CD14-positive monocyte (primary cell): ENCODE results near the gene TRIAP1. TPM values are rescaled to one million over a fixed set of nuclear protein-coding genes. Genes with fewer than 3 reads are reported as not detected.

Experiments used
- DNase-seq, 3 donors: peaks; one replicate each; pipeline ENCODE4 v3.0.0-alpha.2; 2011 to 2022
- H2AFZ ChIP-seq: 2 replicates; pipeline ENCODE4 v1.6.0; 2012; ENCODE audit warnings: mild to moderate bottlenecking, low read depth, low read length, inconsistent platforms; ENCODE audit not compliant: insufficient read depth, poor library complexity, severe bottlenecking
- H3K27ac ChIP-seq, 2 donors: 1 replicate in 1 of 2; 2 replicates in 1 of 2; pipeline ENCODE4 v1.5.1; 2012 to 2013; ENCODE audit warnings: low read length in 2 of 2, control low read depth in 1 of 2, inconsistent platforms in 1 of 2, low read depth in 1 of 2, mild to moderate bottlenecking in 1 of 2
- H3K27me3 ChIP-seq, 2 donors: one replicate each; pipeline versions ENCODE4 v1.6.0 to v1.6.1; 2011 to 2013; ENCODE audit warnings: low read length in 2 of 2; ENCODE audit not compliant: control insufficient read depth in 2 of 2, insufficient read depth in 2 of 2
- H3K36me3 ChIP-seq, 2 donors: replicated peaks in 1 of 2; 1 replicate in 1 of 2; 2 replicates in 1 of 2; pipeline versions ENCODE4 v1.5.1 to v1.6.1; 2012 to 2013; ENCODE audit warnings: low read length in 2 of 2, control low read depth in 1 of 2, inconsistent platforms in 1 of 2, mild to moderate bottlenecking in 1 of 2; ENCODE audit not compliant: insufficient read depth in 2 of 2, control insufficient read depth in 1 of 2
- H3K4me1 ChIP-seq, 2 donors: 1 replicate in 1 of 2; 2 replicates in 1 of 2; pipeline versions ENCODE4 v1.5.1 to v1.6.1; 2012 to 2013; ENCODE audit warnings: low read length in 2 of 2, control low read depth in 1 of 2, inconsistent platforms in 1 of 2, mild to moderate bottlenecking in 1 of 2, moderate library complexity in 1 of 2; ENCODE audit not compliant: insufficient read depth in 2 of 2, control insufficient read depth in 1 of 2
- H3K4me2 ChIP-seq: replicated peaks from 2 replicates; pipeline ENCODE3; 2012; ENCODE audit warnings: low read length, moderate library complexity, mild to moderate bottlenecking; ENCODE audit not compliant: poor library complexity, severe bottlenecking; ENCODE audit errors: extremely low read depth
- H3K4me3 ChIP-seq, 3 experiments: fragments of 200-600 bp in 1 of 3; sonication (generic) in 1 of 3; replicated peaks in 1 of 3; 1 replicate in 2 of 3; 2 replicates in 1 of 3; pipeline ENCODE4 v1.5.1; 2011 to 2013; ENCODE audit warnings: low read length in 3 of 3, mild to moderate bottlenecking in 3 of 3, control low read depth in 2 of 3, low read depth in 2 of 3, inconsistent platforms in 1 of 3, moderate library complexity in 1 of 3
- H3K79me2 ChIP-seq: 2 replicates; pipeline ENCODE4 v1.6.0; 2012; ENCODE audit warnings: mild to moderate bottlenecking, control low read depth, inconsistent platforms, low read length, moderate library complexity; ENCODE audit not compliant: insufficient read depth
- H3K9ac ChIP-seq: 2 replicates; pipeline ENCODE4 v1.6.0; 2017; ENCODE audit warnings: low read length, mild to moderate bottlenecking; ENCODE audit not compliant: insufficient read depth, poor library complexity, severe bottlenecking
- H3K9me3 ChIP-seq, 2 donors: replicated peaks in 1 of 2; 1 replicate in 1 of 2; 2 replicates in 1 of 2; pipeline versions ENCODE4 v1.5.1 to v1.6.1; 2012 to 2013; ENCODE audit warnings: low read length in 2 of 2, control low read depth in 1 of 2; ENCODE audit not compliant: control insufficient read depth in 1 of 2, insufficient read depth in 1 of 2
- H4K20me1 ChIP-seq: 2 replicates; pipeline ENCODE4 v1.6.0; 2012; ENCODE audit warnings: mild to moderate bottlenecking, low read length, control low read depth, moderate library complexity; ENCODE audit not compliant: insufficient read depth
- H3K27ac Mint-ChIP-seq, 7 donors: one replicate each; pipeline ENCODE4 v1.8.0; 2020; ENCODE audit warnings: mild to moderate bottlenecking in 7 of 7, mixed read lengths in 7 of 7, moderate library complexity in 6 of 7, inconsistent platforms in 2 of 7
- H3K27me3 Mint-ChIP-seq, 3 donors: one replicate each; pipeline ENCODE4 v1.8.0; 2021 to 2022; ENCODE audit warnings: low read depth in 3 of 3, mild to moderate bottlenecking in 3 of 3, mixed read lengths in 3 of 3, moderate library complexity in 3 of 3, inconsistent platforms in 1 of 3
- H3K36me3 Mint-ChIP-seq, 2 donors: one replicate each; pipeline ENCODE4 v1.8.0; 2020; ENCODE audit warnings: mixed read lengths in 2 of 2, inconsistent platforms in 1 of 2, mild to moderate bottlenecking in 1 of 2
- H3K4me1 Mint-ChIP-seq: one replicate; pipeline ENCODE4 v1.8.0; 2020; ENCODE audit warnings: mild to moderate bottlenecking, mixed read lengths
- H3K4me3 Mint-ChIP-seq, 2 donors: one replicate each; pipeline ENCODE4 v1.8.0; 2020; ENCODE audit warnings: mild to moderate bottlenecking in 2 of 2, mixed read lengths in 2 of 2, moderate library complexity in 1 of 2
- H3K9me3 Mint-ChIP-seq, 7 donors: one replicate each; pipeline ENCODE4 v1.8.0; 2020 to 2022; ENCODE audit warnings: mixed read lengths in 7 of 7, mild to moderate bottlenecking in 6 of 7, moderate library complexity in 6 of 7, inconsistent platforms in 2 of 7
- WGBS: methylation state at CpG from one replicate; pipeline ENCODE4 v1.1.5; 2013; ENCODE audit warnings: missing lambda C conversion rate; ENCODE audit not compliant: insufficient coverage; 5-methylcytosine and 5-hydroxymethylcytosine counted together
- intact Hi-C, 2 donors: fragments of 100-400 bp; cut with micrococcal nuclease; formaldehyde crosslinking; loops; one replicate each; pipeline versions ENCODE4 v1.15.0 to v1.15.1; 2023
- polyA plus RNA-seq, 3 donors: library from polyadenylated mRNA; depleted of rRNA in 1 of 3; unstranded in 2 of 3; stranded (reverse) in 1 of 3; fragments of 300-500 nt in 2 of 3; fragments of >200 nt in 1 of 3; fragmentation: Illumina TruSeq in 2 of 3; gene quantifications; 1 replicate in 2 of 3; 2 replicates in 1 of 3; pipeline ENCODE4 v1.2.3, GENCODE V29; 2012 to 2021
- TF ChIP-seq, protein P1 (sequence below): fragments of 200-600 bp; IDR thresholded peaks from one replicate; pipeline ENCODE4 v1.8.0; 2022; ENCODE audit warnings: antibody characterized with exemption, mild to moderate bottlenecking

TRIAP1 gene
- polyA plus RNA-seq, 3 donors: 11.3 to 61.9 (median 57.0) TPM

- WGBS: no CpG with 5 or more reads among the region's 4 CpGs
- TF ChIP-seq, protein P1, sequence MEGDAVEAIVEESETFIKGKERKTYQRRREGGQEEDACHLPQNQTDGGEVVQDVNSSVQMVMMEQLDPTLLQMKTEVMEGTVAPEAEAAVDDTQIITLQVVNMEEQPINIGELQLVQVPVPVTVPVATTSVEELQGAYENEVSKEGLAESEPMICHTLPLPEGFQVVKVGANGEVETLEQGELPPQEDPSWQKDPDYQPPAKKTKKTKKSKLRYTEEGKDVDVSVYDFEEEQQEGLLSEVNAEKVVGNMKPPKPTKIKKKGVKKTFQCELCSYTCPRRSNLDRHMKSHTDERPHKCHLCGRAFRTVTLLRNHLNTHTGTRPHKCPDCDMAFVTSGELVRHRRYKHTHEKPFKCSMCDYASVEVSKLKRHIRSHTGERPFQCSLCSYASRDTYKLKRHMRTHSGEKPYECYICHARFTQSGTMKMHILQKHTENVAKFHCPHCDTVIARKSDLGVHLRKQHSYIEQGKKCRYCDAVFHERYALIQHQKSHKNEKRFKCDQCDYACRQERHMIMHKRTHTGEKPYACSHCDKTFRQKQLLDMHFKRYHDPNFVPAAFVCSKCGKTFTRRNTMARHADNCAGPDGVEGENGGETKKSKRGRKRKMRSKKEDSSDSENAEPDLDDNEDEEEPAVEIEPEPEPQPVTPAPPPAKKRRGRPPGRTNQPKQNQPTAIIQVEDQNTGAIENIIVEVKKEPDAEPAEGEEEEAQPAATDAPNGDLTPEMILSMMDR: no peak
Measured at GRCh38 chr12:120417917-120418580, 28.1 kb downstream of the TRIAP1 start.

DNA sequence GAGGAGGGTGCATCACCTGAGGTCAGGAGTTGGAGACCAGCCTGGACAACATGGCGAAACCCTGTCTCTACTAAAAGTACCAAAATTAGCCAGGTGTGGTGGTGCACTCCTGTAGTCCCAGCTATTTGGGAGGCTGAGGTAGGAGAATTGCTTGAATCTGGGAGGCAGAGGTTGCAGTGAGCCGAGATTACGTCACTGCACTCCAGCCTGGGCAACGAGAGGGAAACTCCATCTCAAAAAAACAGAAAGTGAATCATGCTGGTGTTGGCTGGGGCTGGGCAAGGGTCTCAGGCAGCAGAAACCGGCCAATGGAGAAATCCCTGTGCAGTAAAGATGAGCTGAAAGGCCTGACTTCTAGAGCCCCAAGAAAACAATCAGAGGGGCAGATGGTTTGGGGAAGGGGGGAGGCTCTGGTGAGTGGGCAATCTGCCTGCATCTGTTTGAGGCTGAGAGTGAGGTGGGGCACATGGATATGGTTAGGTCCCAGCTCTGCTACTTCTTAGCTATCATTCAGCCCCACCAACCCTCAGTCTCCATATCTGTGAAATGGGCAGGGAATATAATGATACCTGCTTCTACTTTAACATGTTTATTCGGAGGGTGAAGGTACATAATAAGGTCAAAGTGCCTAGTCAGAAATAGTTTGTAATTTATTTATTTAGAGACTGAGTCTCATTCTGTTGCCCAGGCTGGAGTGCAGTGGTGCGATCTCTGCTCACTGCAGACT lies 29.5 kb downstream of the TRIAP1 start:
- Mint-ChIP-seq H3K9me3 (no peaks in the 10 kb centered on the region), H3K27me3 (peaks cover 2 to 14% (median 7%) of the 10 kb centered on the region in 3 donors), H3K27ac (no peak overlapping the region), H3K4me3 (no peak overlapping the region), H3K4me1 (no peaks in the 10 kb centered on the region), H3K36me3 (no peaks in the 10 kb centered on the region)
- WGBS: 80% methylated on average over 2 of the region's 7 CpGs
- Histone ChIP-seq H3K9ac (no peak overlapping the region), H3K4me3 (no peak overlapping the region), H3K27me3 (no peaks in the 10 kb centered on the region), H3K27ac (no peak overlapping the region), H3K4me2 (no peak overlapping the region), H3K4me1 (no peaks in the 10 kb centered on the region), H3K79me2 (no peaks in the 10 kb centered on the region), H3K36me3 (no peaks in the 10 kb centered on the region), H2AFZ (no peak overlapping the region), H4K20me1 (no peaks in the 10 kb centered on the region), H3K9me3 (no peaks in the 10 kb centered on the region)
- intact Hi-C loops: no loop called here
- no peak for DNase-seq
- TF ChIP-seq, protein P1: no peak

More at GRCh38 chr12:120417917-120418580, 28.1 kb downstream of the TRIAP1 start:
- H3K27ac ChIP-seq: no peak overlapping the region
- H3K4me2 ChIP-seq: no peak overlapping the region
- peaks cover 0 to 2% (median 0%) of the 10 kb centered on the region in 7 donors for H3K9me3 Mint-ChIP-seq
- peaks cover 2 to 16% (median 7%) of the 10 kb centered on the region in 3 donors for H3K27me3 Mint-ChIP-seq
- no peaks in the 10 kb centered on the region for H3K4me1 Mint-ChIP-seq
- no peaks in the 10 kb centered on the region for H3K9me3 ChIP-seq
- no peak overlapping the region for H2AFZ ChIP-seq
- H3K4me1 ChIP-seq: no peaks in the 10 kb centered on the region
- no peaks in the 10 kb centered on the region for H3K36me3 Mint-ChIP-seq
- intact Hi-C loops: no loop called here
- no peaks in the 10 kb centered on the region for H3K79me2 ChIP-seq
- no peaks in the 10 kb centered on the region for H3K36me3 ChIP-seq
- H3K27ac Mint-ChIP-seq: no peak overlapping the region
- no peak for DNase-seq
- H3K27me3 ChIP-seq: no peaks in the 10 kb centered on the region
- no peak overlapping the region for H3K4me3 Mint-ChIP-seq
- H3K9ac ChIP-seq: no peak overlapping the region
- H3K4me3 ChIP-seq: no peak overlapping the region
- H4K20me1 ChIP-seq: no peaks in the 10 kb centered on the region
